ENCODE data around the gene SF1.

GRCh38 chr11:64752175-64752970 lies 26.0 kb downstream of the SF1 start:
- TF ChIP-seq, protein P1, sequence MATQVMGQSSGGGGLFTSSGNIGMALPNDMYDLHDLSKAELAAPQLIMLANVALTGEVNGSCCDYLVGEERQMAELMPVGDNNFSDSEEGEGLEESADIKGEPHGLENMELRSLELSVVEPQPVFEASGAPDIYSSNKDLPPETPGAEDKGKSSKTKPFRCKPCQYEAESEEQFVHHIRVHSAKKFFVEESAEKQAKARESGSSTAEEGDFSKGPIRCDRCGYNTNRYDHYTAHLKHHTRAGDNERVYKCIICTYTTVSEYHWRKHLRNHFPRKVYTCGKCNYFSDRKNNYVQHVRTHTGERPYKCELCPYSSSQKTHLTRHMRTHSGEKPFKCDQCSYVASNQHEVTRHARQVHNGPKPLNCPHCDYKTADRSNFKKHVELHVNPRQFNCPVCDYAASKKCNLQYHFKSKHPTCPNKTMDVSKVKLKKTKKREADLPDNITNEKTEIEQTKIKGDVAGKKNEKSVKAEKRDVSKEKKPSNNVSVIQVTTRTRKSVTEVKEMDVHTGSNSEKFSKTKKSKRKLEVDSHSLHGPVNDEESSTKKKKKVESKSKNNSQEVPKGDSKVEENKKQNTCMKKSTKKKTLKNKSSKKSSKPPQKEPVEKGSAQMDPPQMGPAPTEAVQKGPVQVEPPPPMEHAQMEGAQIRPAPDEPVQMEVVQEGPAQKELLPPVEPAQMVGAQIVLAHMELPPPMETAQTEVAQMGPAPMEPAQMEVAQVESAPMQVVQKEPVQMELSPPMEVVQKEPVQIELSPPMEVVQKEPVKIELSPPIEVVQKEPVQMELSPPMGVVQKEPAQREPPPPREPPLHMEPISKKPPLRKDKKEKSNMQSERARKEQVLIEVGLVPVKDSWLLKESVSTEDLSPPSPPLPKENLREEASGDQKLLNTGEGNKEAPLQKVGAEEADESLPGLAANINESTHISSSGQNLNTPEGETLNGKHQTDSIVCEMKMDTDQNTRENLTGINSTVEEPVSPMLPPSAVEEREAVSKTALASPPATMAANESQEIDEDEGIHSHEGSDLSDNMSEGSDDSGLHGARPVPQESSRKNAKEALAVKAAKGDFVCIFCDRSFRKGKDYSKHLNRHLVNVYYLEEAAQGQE (IDR thresholded peaks at IDR 0.05; ENCODE audit: insufficient read depth in 1 of 2, low read depth in 2 of 2, low read length in 1 of 2), result no peak
- TF ChIP-seq POLR2AphosphoS5 (IDR thresholded peaks at IDR 0.05; ENCODE audit: low read depth, low read length) (no peak), SIN3A (IDR thresholded peaks at IDR 0.05; ENCODE audit: borderline replicate concordance, insufficient read depth, low read depth, low read length) (no peak)
- TF ChIP-seq, protein P2, sequence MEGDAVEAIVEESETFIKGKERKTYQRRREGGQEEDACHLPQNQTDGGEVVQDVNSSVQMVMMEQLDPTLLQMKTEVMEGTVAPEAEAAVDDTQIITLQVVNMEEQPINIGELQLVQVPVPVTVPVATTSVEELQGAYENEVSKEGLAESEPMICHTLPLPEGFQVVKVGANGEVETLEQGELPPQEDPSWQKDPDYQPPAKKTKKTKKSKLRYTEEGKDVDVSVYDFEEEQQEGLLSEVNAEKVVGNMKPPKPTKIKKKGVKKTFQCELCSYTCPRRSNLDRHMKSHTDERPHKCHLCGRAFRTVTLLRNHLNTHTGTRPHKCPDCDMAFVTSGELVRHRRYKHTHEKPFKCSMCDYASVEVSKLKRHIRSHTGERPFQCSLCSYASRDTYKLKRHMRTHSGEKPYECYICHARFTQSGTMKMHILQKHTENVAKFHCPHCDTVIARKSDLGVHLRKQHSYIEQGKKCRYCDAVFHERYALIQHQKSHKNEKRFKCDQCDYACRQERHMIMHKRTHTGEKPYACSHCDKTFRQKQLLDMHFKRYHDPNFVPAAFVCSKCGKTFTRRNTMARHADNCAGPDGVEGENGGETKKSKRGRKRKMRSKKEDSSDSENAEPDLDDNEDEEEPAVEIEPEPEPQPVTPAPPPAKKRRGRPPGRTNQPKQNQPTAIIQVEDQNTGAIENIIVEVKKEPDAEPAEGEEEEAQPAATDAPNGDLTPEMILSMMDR (IDR thresholded peaks at IDR 0.05), result no peak
